GM12875 (cell line): ENCODE results near the gene SSB.

Experiments
- H3K4me3 ChIP-seq: one replicate; pipeline ENCODE4 v1.5.1; 2011; ENCODE audit warnings: low read depth, low read length, control low read depth
- CTCF ChIP-seq: IDR thresholded peaks from 2 replicates; pipeline ENCODE4 v1.5.1; 2011; ENCODE audit warnings: low read depth, mild to moderate bottlenecking, control low read depth, inconsistent platforms, low read length, moderate library complexity, borderline replicate concordance; ENCODE audit not compliant: insufficient read depth

SSB gene

GRCh38 chr2:169822036-169822435 lies 23.4 kb downstream of the SSB start:
- TF ChIP-seq CTCF: no peak
- H3K4me3 ChIP-seq: no peak overlapping the region

GRCh38 chr2:169822785-169823392 lies 24.2 kb downstream of the SSB start:
- H3K4me3 ChIP-seq: no peak overlapping the region
- no peak for TF ChIP-seq CTCF

GRCh38 chr2:169823996-169824372 lies 25.3 kb downstream of the SSB start:
- TF ChIP-seq CTCF: no peak
- peak overlapping the region; percentile 62 for H3K4me3 ChIP-seq

- peak within 1 kb of the TSS; percentile 62 for H3K4me3 ChIP-seq
- TF ChIP-seq CTCF: peak; percentile 100
Measured at GRCh38 chr2:169824373-169825333, 26.0 kb downstream of the SSB start, which contains the start of gene METTL5. Gene METTL5 (minus strand): TSS chr2:169824905. CDS start chr2:169824597, 308 bp downstream.

- no peak for TF ChIP-seq CTCF
- peak within 1 kb of the TSS; percentile 64 for H3K4me3 ChIP-seq
Measured at GRCh38 chr2:169827272-169828140, 28.8 kb downstream of the SSB start, which contains the start of gene UBR3. Gene UBR3 (plus strand): TSS chr2:169827454. CDS start chr2:169827508, 54 bp downstream.

GRCh38 chr2:169828141-169828811 lies 29.6 kb downstream of the SSB start:
- no peak for TF ChIP-seq CTCF
- peak overlapping the region; percentile 64 for H3K4me3 ChIP-seq
